HG03439 (cell line): ENCODE results near the gene UBD.

ENCODE experiments used
- ATAC-seq: cut with Tn5 transposase; IDR thresholded peaks from one replicate; pipeline ENCODE4 v1.9.1; 2021; ENCODE audit warnings: mild to moderate bottlenecking, moderate library complexity; ENCODE audit not compliant: unreplicated experiment

Gene UBD

DNA sequence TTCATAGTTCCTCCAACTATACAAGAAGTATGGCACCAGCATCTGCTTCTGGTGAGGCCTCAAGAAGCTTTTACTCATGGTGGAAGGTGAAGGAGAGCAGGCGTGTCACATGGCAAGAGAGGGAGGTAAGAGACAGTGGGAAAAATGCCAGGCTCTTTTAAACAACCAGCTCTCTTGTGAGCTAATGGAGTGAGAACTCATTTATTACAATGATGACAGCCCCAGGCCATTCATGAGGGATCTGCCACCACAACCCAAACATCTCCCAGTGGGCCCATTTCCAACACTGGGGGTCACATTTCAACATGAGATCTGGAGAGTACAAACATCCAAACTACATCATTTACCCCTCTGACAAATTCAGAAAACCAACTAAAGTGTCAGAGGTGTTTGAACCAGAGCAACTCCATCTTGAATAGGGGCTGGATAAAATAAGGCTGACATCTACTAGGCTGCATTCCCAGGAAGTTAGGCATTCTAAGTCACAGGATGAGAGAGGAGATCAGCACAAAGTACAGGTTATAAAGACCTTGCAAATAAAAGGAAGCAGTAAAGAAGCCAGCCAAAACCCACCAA lies 2.2 kb upstream of the UBD start:
- no peak for ATAC-seq

DNA sequence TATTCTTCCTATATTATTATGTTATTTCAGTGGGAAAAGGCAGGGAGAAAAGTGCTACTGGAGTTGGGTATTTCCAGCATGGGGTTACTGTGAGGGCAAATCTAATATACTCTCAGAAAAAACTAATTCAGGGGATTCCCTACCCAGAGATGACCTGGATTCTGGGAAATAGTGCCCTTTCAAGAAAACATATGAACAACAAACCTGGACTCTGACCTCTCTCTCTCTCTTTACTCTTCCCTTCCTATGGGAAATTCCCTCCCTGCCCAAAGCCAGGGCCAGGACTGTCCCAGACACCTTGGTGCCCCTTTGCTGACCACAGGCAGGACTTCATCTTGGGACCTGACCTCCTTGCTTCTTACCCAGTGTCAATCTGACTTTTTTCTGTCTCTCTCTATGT lies 1.6 kb upstream of the UBD start:
- ATAC-seq = no peak

DNA sequence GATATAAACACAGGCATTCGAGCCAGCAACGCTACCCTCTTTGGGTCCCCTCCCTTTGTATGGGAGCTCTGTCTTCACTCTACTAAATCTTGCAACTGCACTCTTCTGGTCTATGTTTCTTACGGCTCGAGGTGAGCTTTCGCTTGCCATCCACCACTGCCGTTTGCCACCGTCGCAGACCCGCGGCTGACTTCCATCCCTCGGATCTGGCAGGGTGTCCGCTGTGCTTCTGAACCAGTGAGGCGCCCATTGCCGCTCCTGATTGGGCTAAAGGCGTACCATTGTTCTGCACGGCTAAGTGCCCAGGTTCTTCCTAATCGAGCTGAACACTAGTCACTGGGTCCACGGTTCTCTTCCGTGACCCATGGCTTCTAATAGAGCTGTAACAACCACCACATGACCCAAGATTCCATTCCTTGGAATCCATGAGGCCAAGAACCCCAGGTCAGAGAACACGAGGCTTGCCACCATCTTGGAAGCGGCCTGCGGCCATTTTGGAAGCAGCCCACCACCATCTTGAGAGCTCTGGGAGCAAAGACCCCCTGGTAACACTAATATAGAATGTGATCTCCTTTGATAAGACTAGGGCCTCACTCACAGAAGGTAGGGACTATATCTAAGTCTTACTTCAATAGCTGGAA lies 973 bp downstream of the UBD start:
- no peak for ATAC-seq

DNA sequence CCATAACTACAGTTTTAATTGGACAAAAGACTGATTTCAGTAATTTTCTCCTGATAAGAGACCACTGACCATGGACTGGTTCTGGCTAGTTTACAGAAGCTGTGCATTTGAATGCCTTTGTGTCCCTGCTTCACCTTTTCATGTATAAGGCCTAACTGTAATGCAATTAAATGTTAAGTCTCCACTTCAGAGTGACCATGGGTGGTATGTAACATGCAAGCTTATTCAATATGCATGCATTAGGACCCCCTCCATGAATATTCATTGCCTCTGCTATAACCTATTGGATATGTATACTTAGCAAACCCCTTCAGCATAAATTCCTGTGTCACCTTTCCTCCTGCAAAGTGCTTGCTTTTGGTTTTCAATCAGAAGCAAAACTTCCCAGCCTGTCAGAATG lies 2.2 kb downstream of the UBD start:
- no peak for ATAC-seq

DNA sequence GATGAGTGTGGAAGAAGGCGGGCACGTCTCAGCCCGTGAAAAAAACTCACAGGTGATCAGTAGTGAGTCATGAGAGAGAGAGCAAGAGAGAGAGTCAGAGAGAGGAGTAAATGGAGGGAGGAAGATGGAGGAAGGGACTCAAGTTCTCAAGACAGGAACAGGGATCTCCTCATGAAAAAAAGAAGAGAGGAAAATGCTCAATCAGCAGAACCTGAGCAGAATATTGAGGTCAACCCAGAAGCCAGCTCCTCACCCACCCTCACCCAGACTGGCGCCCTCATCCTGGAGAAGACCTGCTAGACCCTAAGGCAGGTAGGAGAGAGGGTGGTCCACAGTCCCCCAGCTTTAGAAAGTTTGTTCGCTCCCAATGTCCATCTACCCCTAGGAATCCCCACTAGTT lies 4.8 kb downstream of the UBD start:
- ATAC-seq = no peak

DNA sequence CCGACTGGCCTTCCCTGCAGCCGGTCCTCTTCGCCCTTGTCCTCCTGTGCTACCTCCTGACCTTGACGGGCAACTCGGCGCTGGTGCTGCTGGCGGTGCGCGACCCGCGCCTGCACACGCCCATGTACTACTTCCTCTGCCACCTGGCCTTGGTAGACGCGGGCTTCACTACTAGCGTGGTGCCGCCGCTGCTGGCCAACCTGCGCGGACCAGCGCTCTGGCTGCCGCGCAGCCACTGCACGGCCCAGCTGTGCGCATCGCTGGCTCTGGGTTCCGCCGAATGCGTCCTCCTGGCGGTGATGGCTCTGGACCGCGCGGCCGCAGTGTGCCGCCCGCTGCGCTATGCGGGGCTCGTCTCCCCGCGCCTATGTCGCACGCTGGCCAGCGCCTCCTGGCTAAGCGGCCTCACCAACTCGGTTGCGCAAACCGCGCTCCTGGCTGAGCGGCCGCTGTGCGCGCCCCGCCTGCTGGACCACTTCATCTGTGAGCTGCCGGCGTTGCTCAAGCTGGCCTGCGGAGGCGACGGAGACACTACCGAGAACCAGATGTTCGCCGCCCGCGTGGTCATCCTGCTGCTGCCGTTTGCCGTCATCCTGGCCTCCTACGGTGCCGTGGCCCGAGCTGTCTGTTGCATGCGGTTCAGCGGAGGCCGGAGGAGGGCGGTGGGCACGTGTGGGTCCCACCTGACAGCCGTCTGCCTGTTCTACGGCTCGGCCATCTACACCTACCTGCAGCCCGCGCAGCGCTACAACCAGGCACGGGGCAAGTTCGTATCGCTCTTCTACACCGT lies 6.1 kb downstream of the UBD start:
- ATAC-seq = peak; percentile 25

DNA sequence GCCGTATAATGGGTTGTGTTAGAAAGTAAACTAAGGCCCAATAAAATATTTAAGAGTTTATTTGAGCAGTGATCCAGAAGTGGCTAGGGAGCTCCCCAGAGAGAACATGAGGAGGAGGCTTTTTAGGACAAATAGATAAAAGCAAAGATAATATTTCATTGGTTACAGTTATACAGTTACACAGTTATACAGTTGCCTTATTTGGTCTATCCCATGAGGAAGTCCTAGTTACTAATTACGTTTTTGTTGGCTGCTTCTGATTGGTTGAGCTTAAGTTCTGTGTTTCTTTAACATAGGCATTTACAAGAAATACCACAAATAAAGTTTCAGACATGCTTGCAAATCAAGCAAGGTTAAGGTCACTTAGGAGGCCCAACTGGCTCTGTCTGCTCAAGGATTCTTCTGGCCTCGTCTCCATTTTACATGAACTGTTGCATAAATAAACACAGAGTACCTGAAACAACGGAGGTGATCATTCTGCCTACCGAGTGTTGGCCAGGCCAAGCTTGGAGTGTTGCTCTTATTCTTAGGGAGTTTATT lies 7.0 kb downstream of the UBD start:
- peak; percentile 90 for ATAC-seq

DNA sequence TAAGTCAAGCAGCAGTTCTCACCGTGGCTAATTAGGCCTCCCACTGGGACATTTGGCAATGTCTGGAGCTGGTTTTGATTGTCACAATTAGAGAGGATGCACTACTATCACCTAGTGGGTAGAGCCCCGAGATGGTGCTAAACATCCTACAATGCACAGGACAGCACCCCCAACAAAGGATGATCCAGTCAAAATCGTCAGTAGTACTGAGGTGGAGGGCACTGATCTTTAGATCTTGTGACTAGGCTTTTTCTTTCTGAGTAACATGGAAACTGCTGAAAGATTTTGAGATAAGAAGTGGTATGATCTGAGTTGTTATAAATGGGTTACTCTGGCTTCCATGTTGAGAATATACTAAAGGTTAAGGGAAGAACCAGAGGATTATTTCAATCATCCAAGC lies 12.0 kb downstream of the UBD start:
- ATAC-seq = no peak

DNA sequence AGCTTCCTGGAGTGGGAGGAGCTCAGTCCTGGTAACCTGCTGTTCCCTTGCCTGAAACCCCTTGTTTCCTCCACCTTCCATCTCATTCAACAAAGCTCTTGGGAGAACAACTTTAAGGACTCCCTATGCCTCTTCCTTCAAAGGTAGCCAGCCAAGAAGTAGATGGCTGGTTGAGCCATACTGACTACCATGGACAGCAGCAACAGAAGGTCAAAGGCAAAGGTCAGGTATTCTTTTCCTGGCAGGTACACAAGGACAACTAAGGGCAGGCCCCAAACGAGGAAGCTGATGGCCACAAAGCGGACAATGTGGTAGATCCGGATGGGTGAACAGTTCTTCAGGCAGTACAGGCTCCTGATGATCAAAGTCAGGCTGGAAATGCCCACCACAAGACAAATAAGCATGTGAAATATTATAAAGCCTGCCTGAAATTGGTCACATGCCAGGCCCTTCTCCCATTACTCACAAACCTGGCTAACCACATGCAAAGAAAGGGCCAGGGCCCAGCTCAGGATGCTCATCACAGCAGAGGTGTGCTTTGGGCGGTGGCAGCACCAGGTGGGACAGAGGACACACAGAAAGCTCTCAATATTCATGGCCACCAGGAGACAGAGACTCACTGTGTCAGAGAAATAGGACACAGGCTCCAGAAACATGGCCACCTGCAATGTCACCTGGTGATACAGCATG lies 21.7 kb downstream of the UBD start:
- ATAC-seq = no peak

DNA sequence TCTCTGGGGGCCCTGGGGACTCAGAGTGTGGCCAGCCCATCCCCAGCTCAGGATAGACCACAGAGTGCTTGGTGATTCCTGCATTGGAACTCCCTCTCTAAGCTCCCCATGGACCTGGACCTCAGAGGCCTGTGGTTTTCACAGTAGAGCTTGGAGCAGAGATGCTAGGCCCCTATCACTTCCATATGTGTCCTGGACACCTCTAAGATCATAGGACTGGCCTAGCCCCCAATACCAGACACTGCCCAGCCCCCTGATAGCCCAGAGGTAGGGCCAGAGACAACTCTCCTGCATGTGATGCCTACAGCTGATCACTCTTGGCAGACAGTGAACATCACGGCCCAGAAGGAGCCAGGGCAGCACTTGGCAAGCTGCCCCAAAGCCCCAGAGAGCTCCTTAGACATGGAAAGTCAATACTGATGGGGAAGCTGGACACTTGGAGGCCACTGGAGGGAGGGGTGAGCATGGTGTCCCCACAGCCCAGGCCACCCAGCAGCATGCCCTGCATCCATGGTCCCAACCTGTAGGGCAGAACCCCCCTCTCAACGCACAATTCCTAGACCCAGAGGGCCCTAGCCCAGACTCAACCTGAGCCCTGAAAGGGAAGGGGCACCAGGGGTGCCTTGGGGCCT lies 27.1 kb downstream of the UBD start:
- ATAC-seq = no peak

DNA sequence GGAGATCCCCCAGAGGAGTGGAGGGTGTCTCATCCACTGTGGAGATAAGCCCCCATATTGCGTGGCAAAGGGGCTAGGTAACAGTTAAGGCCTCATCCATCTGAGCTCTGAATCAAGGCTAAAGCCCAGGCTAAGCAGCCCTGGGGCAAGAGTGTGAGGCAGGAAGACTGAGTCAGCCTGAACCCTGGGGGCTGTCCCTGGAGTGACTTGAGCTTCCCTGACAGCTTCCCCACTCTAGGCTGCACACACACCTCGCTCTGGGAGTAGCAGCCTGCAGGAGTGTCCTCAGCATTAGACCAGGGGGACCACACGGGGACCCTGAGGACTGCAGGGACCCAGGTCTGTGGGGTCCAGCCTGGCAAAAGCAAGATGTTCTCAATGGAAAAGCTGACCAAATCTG lies 27.9 kb downstream of the UBD start:
- ATAC-seq = peak; percentile 55

DNA sequence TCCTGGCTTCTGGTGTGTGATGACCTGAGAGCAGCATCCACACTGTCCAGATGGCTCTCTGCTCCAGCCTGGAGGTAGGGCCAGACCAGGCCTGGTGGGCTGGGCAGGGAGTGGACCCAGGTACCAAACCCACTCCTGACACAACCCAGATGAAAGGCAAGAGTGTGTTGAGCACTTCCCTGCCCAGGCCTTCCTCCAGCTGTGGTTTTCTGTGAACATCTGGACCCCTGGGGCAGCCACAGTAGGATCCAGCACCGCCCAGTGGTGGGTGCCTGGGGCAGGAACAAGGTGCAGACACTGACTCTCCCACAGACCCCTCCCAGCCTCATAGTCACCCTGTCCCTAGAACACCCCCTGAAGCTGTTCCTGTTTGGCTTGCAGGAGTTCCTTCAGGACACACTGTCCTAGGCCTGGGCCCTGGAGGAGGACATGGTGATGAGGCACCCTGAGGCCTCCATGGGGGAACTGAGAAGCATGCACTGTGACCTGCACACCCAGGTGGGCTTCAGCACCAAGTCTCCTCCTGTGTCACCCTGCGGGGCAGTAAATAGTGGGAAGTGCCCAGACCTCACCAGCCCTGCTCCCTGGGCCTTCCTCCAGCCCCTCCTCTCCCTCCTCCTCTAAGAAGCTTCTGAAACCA lies 28.7 kb downstream of the UBD start:
- ATAC-seq = no peak

DNA sequence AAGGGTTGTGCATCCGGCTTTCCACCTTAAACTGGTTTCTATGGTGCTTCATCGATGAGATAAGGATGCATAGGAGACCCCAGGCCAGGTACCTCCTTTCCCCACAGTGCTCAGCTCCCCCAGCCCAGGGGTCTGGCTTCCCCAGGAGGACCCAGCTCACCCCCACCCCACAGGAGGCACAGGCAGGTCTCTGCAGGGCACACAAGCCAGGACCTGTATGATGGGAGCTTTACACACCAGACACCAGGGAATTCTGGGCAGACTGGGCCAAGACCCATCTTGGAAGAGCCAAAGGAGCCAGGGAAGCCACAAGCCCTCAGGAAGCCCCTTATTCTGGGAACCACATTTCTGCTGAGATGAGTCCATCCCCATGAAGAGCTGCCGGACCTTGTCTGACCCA lies 29.6 kb downstream of the UBD start:
- no peak for ATAC-seq

DNA sequence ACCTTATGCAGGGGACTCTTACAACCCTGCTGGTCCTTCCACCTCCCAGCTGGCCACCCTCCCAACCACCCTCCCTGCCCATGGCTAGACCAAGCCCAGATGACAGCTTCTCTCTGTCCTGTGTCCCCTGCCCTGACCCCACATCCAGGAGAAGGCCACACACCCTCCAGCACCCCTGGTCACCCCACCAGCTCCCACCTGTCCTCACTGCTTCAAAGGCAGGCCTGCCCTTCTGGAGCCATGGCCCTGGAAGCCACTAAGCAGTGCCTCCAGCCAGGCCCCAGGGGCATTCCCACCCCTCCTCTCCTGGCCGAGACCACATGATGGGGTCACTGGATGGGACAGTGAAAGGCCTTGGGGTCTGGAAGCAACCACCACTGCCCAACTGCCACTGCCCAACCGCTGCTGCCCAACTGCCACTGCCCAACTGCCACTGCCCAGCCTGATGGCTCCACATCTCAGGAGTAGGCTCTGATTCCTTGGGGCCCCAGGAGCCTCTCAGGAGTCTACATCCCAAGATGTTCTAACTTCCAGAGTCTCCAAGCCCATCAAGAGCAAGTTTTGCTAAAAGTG lies 30.5 kb downstream of the UBD start:
- ATAC-seq = no peak

DNA sequence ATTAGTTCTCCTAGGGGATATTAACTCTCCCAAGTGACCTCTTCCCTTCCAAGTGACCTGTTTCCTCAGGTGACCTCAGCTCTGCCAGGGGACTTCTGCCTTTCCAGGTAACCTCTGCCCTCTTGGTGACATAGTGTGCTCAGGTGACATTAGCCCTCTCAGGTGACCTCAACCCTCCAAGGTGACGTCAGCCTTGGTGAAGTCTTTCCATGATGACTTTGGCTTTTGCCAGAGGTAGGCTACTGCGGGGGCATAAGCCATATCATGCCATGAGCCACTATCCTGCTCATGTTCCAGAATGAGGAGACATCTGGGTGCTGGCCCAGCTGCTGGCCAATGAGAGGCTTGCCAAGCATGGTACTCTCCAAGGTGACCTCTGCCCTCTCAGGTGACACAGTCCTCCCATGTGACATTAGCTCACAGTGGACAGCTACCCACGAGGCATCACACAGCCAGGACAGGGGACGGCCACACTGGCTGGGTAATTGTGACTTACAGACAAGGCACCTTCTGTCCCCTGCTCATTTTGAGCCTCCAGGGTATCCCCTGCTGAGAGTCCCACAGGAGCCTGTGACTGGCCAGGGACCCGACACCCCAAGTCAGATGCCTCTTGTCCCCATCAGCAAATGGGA lies 31.1 kb downstream of the UBD start:
- no peak for ATAC-seq

DNA sequence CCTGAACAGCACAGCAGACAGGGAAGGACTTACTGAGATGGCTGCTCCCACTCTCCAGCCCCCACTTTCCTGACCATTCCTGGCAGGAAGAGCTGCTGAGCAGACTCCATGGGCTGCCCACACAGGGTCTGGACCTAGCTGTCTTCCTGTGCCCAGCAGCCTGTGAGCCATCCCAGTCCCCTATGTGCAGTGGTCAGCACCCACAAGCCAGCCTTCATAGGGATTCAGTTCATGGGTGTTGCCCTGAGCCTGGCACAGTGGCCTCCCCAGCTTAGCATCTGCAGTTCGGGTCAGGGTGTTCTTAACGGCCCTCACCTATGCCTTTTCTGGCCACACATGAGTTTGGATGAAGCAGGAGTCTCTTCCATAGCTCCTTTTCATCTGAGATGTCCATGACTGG lies 32.0 kb downstream of the UBD start:
- ATAC-seq = no peak

DNA sequence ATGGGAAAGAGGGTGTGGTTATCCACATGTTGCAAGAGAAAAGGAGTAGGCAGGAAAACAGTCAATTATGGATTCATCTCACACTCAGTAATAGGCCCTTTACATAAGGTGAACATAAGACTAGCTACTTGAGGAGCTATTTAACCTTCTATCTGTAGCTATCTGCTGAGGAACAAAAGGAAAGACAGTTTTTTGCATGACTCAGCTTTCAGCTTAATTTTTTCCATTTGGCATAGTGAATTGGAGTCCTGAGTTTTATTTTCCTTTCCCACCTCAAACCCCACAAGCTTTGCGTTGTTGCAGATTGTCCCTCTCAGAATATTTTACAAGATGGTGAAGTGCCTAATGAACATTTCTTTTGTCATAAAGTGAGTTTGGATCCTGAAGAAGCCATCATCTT lies 32.4 kb downstream of the UBD start:
- no peak for ATAC-seq

DNA sequence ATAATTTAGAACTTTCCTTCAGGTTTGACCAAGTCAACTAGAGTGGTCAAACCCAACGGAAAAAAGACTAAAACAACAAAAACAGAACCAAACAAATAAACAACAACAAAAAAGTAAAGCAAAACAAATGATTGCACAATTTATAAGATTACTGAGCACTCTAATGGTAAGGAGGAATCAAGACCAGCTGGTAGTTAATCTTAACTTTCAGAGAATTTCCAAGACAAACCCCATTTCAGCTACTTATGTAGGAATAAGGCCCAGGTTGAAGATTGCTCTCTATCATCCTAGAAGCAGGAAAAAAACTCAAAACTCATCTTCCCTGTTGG lies 34.3 kb downstream of the UBD start:
- ATAC-seq = no peak

DNA sequence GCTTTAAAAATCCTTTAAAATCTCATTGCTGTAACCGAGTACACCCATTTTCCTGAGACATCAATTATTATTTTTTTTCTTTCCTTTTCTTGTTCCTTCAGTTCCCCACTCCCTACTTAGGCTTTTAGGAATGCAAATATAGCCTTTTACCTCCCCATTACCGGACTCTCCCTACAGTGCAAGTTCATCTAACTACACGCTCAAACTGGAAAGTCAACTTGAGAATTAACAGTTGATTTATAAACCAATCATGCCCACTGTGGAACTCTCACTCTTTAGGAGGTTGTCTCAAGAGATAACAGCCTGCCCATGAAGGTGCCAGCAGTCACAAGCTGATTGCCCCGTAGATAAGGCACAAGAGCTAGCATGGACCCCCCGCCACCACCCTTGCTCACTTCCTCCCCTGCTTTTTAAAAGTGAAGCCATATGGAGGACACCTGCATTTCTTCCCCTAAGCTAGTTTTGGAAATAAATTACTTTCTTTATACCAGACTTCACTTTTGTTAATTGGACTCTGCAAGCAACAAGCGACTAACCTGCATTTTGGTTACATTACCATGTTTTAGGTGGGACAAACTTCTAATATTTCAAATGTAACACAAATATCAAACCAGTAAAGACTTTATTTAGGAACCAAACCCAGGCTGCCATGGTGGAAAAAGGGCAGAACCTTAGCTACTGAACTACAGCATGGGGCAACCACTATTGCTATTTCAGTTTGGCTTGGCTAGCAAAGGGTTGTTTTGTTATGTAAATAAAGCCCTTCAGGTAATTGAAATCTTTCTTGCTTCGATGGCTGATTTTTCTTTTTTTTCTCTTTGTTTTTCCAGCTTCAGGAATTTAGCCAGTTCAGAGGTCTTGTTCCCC lies 34.9 kb downstream of the UBD start:
- no peak for ATAC-seq
